Measurements from ENCODE around the gene ZNF560.
"Not testable (repeated sequence)": the region's sequence is repeated elsewhere in the genome, so short reads cannot be mapped to it uniquely, and the experiment has no call there.

Gene ZNF560

GRCh38 chr19:9498183-9498902, at the start of gene ZNF560:
Gene ZNF560, minus strand, starts transcription at chr19:9498616. Its CDS starts 23,303 bp downstream, at chr19:9475313.
- ATAC-seq: no peak
- Mint-ChIP-seq H3K4me3 (peak within 1 kb of the TSS; percentile 44), H3K27me3 (no peaks in the 10 kb centered on the region)

GRCh38 chr19:9547870-9548269, 49.5 kb upstream of the ZNF560 start:
- Mint-ChIP-seq H3K9me3 (peaks cover 20% of the 10 kb centered on the region), H3K4me3 (no peak overlapping the region)
- ATAC-seq: no peak

More at GRCh38 chr19:9498183-9498902, at the start of gene ZNF560:
- H3K36me3 Mint-ChIP-seq: no peaks in the 10 kb centered on the region
- H3K4me1 Mint-ChIP-seq: no peaks in the 10 kb centered on the region
- no peak within 1 kb of the TSS for H3K27ac Mint-ChIP-seq
- H3K9me3 Mint-ChIP-seq: peaks cover 14% of the 10 kb centered on the region

GRCh38 chr19:9541281-9541680, 42.9 kb upstream of the ZNF560 start:
- H3K9me3 Mint-ChIP-seq: peaks cover 17% of the 10 kb centered on the region
- not testable (repeated sequence) for H3K27me3 Mint-ChIP-seq, H3K27ac Mint-ChIP-seq, H3K4me3 Mint-ChIP-seq, ATAC-seq
- peaks cover 19% of the 10 kb centered on the region for H3K4me1 Mint-ChIP-seq
- peaks cover 21% of the 10 kb centered on the region for H3K36me3 Mint-ChIP-seq

More at GRCh38 chr19:9547870-9548269, 49.5 kb upstream of the ZNF560 start:
- Mint-ChIP-seq H3K27me3 (no peaks in the 10 kb centered on the region), H3K27ac (no peak overlapping the region), H3K4me1 (no peaks in the 10 kb centered on the region), H3K36me3 (peaks cover 26% of the 10 kb centered on the region)

GRCh38 chr19:9539921-9540320, 41.5 kb upstream of the ZNF560 start:
- peak overlapping the region; percentile 54 for H3K4me3 Mint-ChIP-seq
- H3K27me3 Mint-ChIP-seq, ATAC-seq: not testable (repeated sequence)
- H3K36me3 Mint-ChIP-seq: peaks cover 35% of the 10 kb centered on the region
- peaks cover 17% of the 10 kb centered on the region for H3K9me3 Mint-ChIP-seq
- H3K4me1 Mint-ChIP-seq: peaks cover 19% of the 10 kb centered on the region
- H3K27ac Mint-ChIP-seq: peak overlapping the region; percentile 98

GRCh38 chr19:9539201-9539600, 40.8 kb upstream of the ZNF560 start:
- not testable (repeated sequence) for H3K27me3 Mint-ChIP-seq, ATAC-seq
- Mint-ChIP-seq H3K4me1 (peaks cover 19% of the 10 kb centered on the region), H3K27ac (peak overlapping the region; percentile 98), H3K4me3 (peak overlapping the region; percentile 54), H3K9me3 (peaks cover 17% of the 10 kb centered on the region), H3K36me3 (peaks cover 42% of the 10 kb centered on the region)

GRCh38 chr19:9538183-9539058, 40.0 kb upstream of the ZNF560 start, which contains the start of gene ZNF426:
Gene ZNF426, minus strand, starts transcription at chr19:9538645. Its CDS starts 2,413 bp downstream, at chr19:9536232.
- Mint-ChIP-seq H3K27ac (peak within 1 kb of the TSS; percentile 98), H3K4me3 (peak within 1 kb of the TSS; percentile 90), H3K4me1 (peaks cover 19% of the 10 kb centered on the region), H3K36me3 (peaks cover 50% of the 10 kb centered on the region), H3K9me3 (peaks cover 19% of the 10 kb centered on the region), H3K27me3 (no peaks in the 10 kb centered on the region)
- peak; percentile 97 for ATAC-seq

- Mint-ChIP-seq H3K27ac (no peak overlapping the region), H3K4me1 (peaks cover 19% of the 10 kb centered on the region), H3K36me3 (peaks cover 75% of the 10 kb centered on the region), H3K27me3 (no peaks in the 10 kb centered on the region), H3K4me3 (no peak overlapping the region), H3K9me3 (peaks cover 26% of the 10 kb centered on the region)
- ATAC-seq: no peak
Observed at GRCh38 chr19:9535934-9536333, 37.5 kb upstream of the ZNF560 start.

- Mint-ChIP-seq H3K27me3 (no peaks in the 10 kb centered on the region), H3K9me3 (peaks cover 19% of the 10 kb centered on the region), H3K27ac (no peak overlapping the region), H3K4me1 (no peaks in the 10 kb centered on the region), H3K4me3 (no peak overlapping the region), H3K36me3 (peaks cover 91% of the 10 kb centered on the region)
- ATAC-seq: no peak
Observed at GRCh38 chr19:9531933-9532332, 33.5 kb upstream of the ZNF560 start.

- peaks cover 27% of the 10 kb centered on the region for H3K9me3 Mint-ChIP-seq
- H3K27ac Mint-ChIP-seq: no peak overlapping the region
- ATAC-seq: no peak
- peaks cover 91% of the 10 kb centered on the region for H3K36me3 Mint-ChIP-seq
- no peak overlapping the region for H3K4me3 Mint-ChIP-seq
- no peaks in the 10 kb centered on the region for H3K4me1 Mint-ChIP-seq
- no peaks in the 10 kb centered on the region for H3K27me3 Mint-ChIP-seq
Observed at GRCh38 chr19:9528757-9529336, 30.4 kb upstream of the ZNF560 start.

GRCh38 chr19:9523885-9524474, 25.6 kb upstream of the ZNF560 start:
- Mint-ChIP-seq H3K9me3 (peaks cover 27% of the 10 kb centered on the region), H3K4me1 (no peaks in the 10 kb centered on the region), H3K4me3 (no peak overlapping the region), H3K27ac (no peak overlapping the region), H3K36me3 (peaks cover 66% of the 10 kb centered on the region), H3K27me3 (no peaks in the 10 kb centered on the region)
- no peak for ATAC-seq

- no peaks in the 10 kb centered on the region for H3K4me1 Mint-ChIP-seq
- peaks cover 28% of the 10 kb centered on the region for H3K9me3 Mint-ChIP-seq
- H3K4me3 Mint-ChIP-seq: no peak overlapping the region
- no peaks in the 10 kb centered on the region for H3K27me3 Mint-ChIP-seq
- peaks cover 6% of the 10 kb centered on the region for H3K36me3 Mint-ChIP-seq
- no peak for ATAC-seq
- no peak overlapping the region for H3K27ac Mint-ChIP-seq
Observed at GRCh38 chr19:9507285-9507684, 8.9 kb upstream of the ZNF560 start.

GRCh38 chr19:9500796-9501195, 2.4 kb upstream of the ZNF560 start:
- Mint-ChIP-seq H3K4me1 (no peaks in the 10 kb centered on the region), H3K36me3 (no peaks in the 10 kb centered on the region), H3K27me3 (no peaks in the 10 kb centered on the region), H3K9me3 (peaks cover 14% of the 10 kb centered on the region), H3K4me3 (no peak overlapping the region), H3K27ac (no peak overlapping the region)
- no peak for ATAC-seq

GRCh38 chr19:9494096-9494495, 4.3 kb downstream of the ZNF560 start:
- Mint-ChIP-seq H3K27me3 (no peaks in the 10 kb centered on the region), H3K4me3 (no peak overlapping the region), H3K9me3 (peaks cover 15% of the 10 kb centered on the region), H3K27ac (no peak overlapping the region), H3K4me1 (no peaks in the 10 kb centered on the region), H3K36me3 (no peaks in the 10 kb centered on the region)
- ATAC-seq: no peak

- no peaks in the 10 kb centered on the region for H3K4me1 Mint-ChIP-seq
- H3K36me3 Mint-ChIP-seq: no peaks in the 10 kb centered on the region
- H3K27me3 Mint-ChIP-seq: no peaks in the 10 kb centered on the region
- H3K9me3 Mint-ChIP-seq: peaks cover 25% of the 10 kb centered on the region
- H3K4me3 Mint-ChIP-seq: no peak overlapping the region
- ATAC-seq: no peak
- no peak overlapping the region for H3K27ac Mint-ChIP-seq
Observed at GRCh38 chr19:9487016-9487415, 11.4 kb downstream of the ZNF560 start.

GRCh38 chr19:9485140-9485539, 13.3 kb downstream of the ZNF560 start:
- Mint-ChIP-seq H3K27ac (no peak overlapping the region), H3K36me3 (no peaks in the 10 kb centered on the region), H3K4me3 (no peak overlapping the region), H3K27me3 (no peaks in the 10 kb centered on the region), H3K4me1 (no peaks in the 10 kb centered on the region), H3K9me3 (peaks cover 25% of the 10 kb centered on the region)
- ATAC-seq: no peak

Data from stimulated activated memory B cell treated with anti-CD40 and anti-IgM and Interleukin-4, amounts not matched to agents 10 μg/mL and 1 μg/mL and 100 μg/mL, for 72 hours (primary cell).